Activated CD4-positive, alpha-beta T cell treated with anti-CD3 and anti-CD28 coated beads for 24 hours (primary cell): ENCODE results near the gene RBKS.

Experiments used
- DNase-seq, 2 donors: peaks; one replicate each; pipeline ENCODE4 v3.0.0-alpha.2; 2020; ENCODE audit warnings: low read depth in 2 of 2

The RBKS gene

GRCh38 chr2:27831279-27832050 lies 58.7 kb downstream of the RBKS start:
- no peak for DNase-seq

GRCh38 chr2:27830656-27831055 lies 59.5 kb downstream of the RBKS start:
- DNase-seq: no peak

GRCh38 chr2:27829791-27830190 lies 60.4 kb downstream of the RBKS start:
- DNase-seq: no peak

GRCh38 chr2:27828305-27828704 lies 61.9 kb downstream of the RBKS start:
- DNase-seq: no peak

- DNase-seq: no peak
These were observed 65.8 kb downstream of the RBKS start for GRCh38 chr2:27824401-27824800.

GRCh38 chr2:27823569-27823968 lies 66.6 kb downstream of the RBKS start:
- no peak for DNase-seq

- no peak for DNase-seq
These were observed 67.1 kb downstream of the RBKS start for GRCh38 chr2:27823135-27823534.

GRCh38 chr2:27822049-27822448 lies 68.1 kb downstream of the RBKS start:
- no peak for DNase-seq

GRCh38 chr2:27815860-27816438 lies 74.2 kb downstream of the RBKS start:
- no peak for DNase-seq

GRCh38 chr2:27814758-27815157 lies 75.4 kb downstream of the RBKS start:
- DNase-seq: no peak

- no peak for DNase-seq
These were observed 78.4 kb downstream of the RBKS start for GRCh38 chr2:27811768-27812167.

- DNase-seq: no peak
These were observed 79.7 kb downstream of the RBKS start for GRCh38 chr2:27810455-27810854.

GRCh38 chr2:27809761-27810241 lies 80.4 kb downstream of the RBKS start:
- no peak for DNase-seq

GRCh38 chr2:27808984-27809383 lies 81.2 kb downstream of the RBKS start:
- DNase-seq: no peak

- no peak for DNase-seq
These were observed 81.8 kb downstream of the RBKS start for GRCh38 chr2:27808418-27808817.

GRCh38 chr2:27807476-27807875 lies 82.7 kb downstream of the RBKS start:
- DNase-seq: no peak

GRCh38 chr2:27806311-27807059 lies 83.7 kb downstream of the RBKS start:
- DNase-seq: no peak

GRCh38 chr2:27805180-27805579 lies 85.0 kb downstream of the RBKS start:
- no peak for DNase-seq

GRCh38 chr2:27804146-27804545 lies 86.0 kb downstream of the RBKS start:
- DNase-seq: no peak

- no peak for DNase-seq
These were observed 87.1 kb downstream of the RBKS start for GRCh38 chr2:27803046-27803445.

- DNase-seq: no peak
These were observed 87.6 kb downstream of the RBKS start for GRCh38 chr2:27802547-27802946.

GRCh38 chr2:27800856-27801255 lies 89.3 kb downstream of the RBKS start:
- DNase-seq: no peak

- DNase-seq: no peak
These were observed 90.6 kb downstream of the RBKS start for GRCh38 chr2:27799646-27800010.
